K562 (cell line): Measurements from ENCODE around the gene EEF1AKMT1. TPM values are rescaled to one million over a fixed set of nuclear protein-coding genes. Genes with fewer than 3 reads are reported as not detected.
A peak's percentile ranks its signal among the peaks of the same experiment; 100 is the strongest.

Experiments
- ATAC-seq: fragments of 200-7000 bp; cut with Tn5 transposase; 3 replicates; pipeline ENCODE4 v1.9.1; 2020; ENCODE audit warnings: moderate library complexity
- BruUV-seq: library from RNA; stranded (reverse); fragments of 400-500 nt; replicated peaks from 2 replicates; lab custom pipeline; 2021; lab: Mats Ljungman, UMichigan
- CTCF ChIA-PET: fragments of 300-600 bp; formaldehyde crosslinking; extraction: SDS; loops from one replicate; lab custom pipeline; 2021; ENCODE audit warnings: low intra/inter-chr PET ratio; lab: Yijun Ruan, JAX
- POLR2A ChIA-PET: fragments of 300-600, 350-650 bp; sonication (Branson Sonifier 250); formaldehyde crosslinking; extraction: SDS; loops from one replicate; lab custom pipeline; 2021; ENCODE audit warnings: antibody characterized with exemption, inconsistent platforms; lab: Yijun Ruan, JAX
- DNase-seq, 4 experiments: peaks; one replicate each; pipeline versions ENCODE4 v3.0.0 to v3.0.0-alpha.2; 2011 to 2018; ENCODE audit warnings: low spot score in 3 of 4, mixed read lengths in 3 of 4; ENCODE audit errors: extremely low read depth in 1 of 4
- FAIRE-seq: peaks from 2 replicates; lab custom pipeline; 2011; peaks lifted over from hg19 to GRCh38; lab: Jason Lieb, UNC
- H2AFZ ChIP-seq: 2 replicates; pipeline ENCODE4 v1.6.0; 2011; ENCODE audit warnings: low read depth, low read length, control low read depth, inconsistent platforms
- H3K27ac ChIP-seq: fragments of 200-600 bp; 3 replicates; pipeline ENCODE4 v1.8.0; 2011; ENCODE audit warnings: low read depth, mild to moderate bottlenecking, control low read depth, inconsistent platforms, low read length, moderate library complexity, mixed read lengths; ENCODE audit errors: extremely low read depth
- H3K27me3 ChIP-seq, 2 experiments: fragments of 300-600 bp in 1 of 2; 2 replicates in 1 of 2; 3 replicates in 1 of 2; pipeline versions ENCODE4 v1.6.0 to v1.8.0; 2011; ENCODE audit warnings: inconsistent platforms in 2 of 2, low read length in 2 of 2, mild to moderate bottlenecking in 1 of 2, mixed read lengths in 1 of 2, moderate library complexity in 1 of 2; ENCODE audit not compliant: control insufficient read depth in 2 of 2, insufficient read depth in 2 of 2
- H3K36me3 ChIP-seq: fragments of 300-600 bp; 3 replicates; pipeline ENCODE4 v1.8.0; 2011; ENCODE audit warnings: mild to moderate bottlenecking, low read length, inconsistent platforms; ENCODE audit not compliant: control insufficient read depth, insufficient read depth
- H3K4me1 ChIP-seq, 2 experiments: fragments of 200-600 bp in 1 of 2; replicated peaks in 1 of 2; 2 replicates in 1 of 2; 3 replicates in 1 of 2; pipeline versions ENCODE4 v1.5.1 to v1.8.0; 2011; ENCODE audit warnings: inconsistent platforms in 2 of 2, low read length in 2 of 2, mild to moderate bottlenecking in 1 of 2, mixed read lengths in 1 of 2, moderate library complexity in 1 of 2; ENCODE audit not compliant: control insufficient read depth in 2 of 2, insufficient read depth in 2 of 2
- H3K4me2 ChIP-seq: 2 replicates; pipeline ENCODE4 v1.6.1; 2011; ENCODE audit warnings: low read length, control low read depth, inconsistent platforms, mixed read lengths; ENCODE audit not compliant: insufficient read depth
- H3K4me3 ChIP-seq: fragments of 200-600 bp; sonication (generic), shearing (Covaris generic); 2 replicates; pipeline ENCODE4 v1.5.1; 2016; ENCODE audit warnings: control low read depth, inconsistent platforms
- H3K79me2 ChIP-seq: fragments of 200-600 bp; 3 replicates; pipeline ENCODE4 v1.8.0; 2011; ENCODE audit warnings: low read length, inconsistent platforms; ENCODE audit not compliant: control insufficient read depth, insufficient read depth
- H3K9ac ChIP-seq, 2 experiments: 2 replicates each; pipeline versions ENCODE4 v1.6.0 to v1.6.1; 2011; ENCODE audit warnings: low read depth in 2 of 2, low read length in 2 of 2, control low read depth in 1 of 2, inconsistent platforms in 1 of 2, mild to moderate bottlenecking in 1 of 2, mixed read lengths in 1 of 2; ENCODE audit not compliant: insufficient read depth in 1 of 2
- H3K9me1 ChIP-seq: one replicate; pipeline ENCODE4 v1.6.0; 2011; ENCODE audit warnings: inconsistent platforms, mild to moderate bottlenecking, low read length, moderate library complexity; ENCODE audit not compliant: control insufficient read depth, insufficient read depth
- H3K9me3 ChIP-seq: replicated peaks from 2 replicates; pipeline ENCODE4 v1.5.1; 2011; ENCODE audit warnings: low read depth, low read length, inconsistent platforms; ENCODE audit not compliant: control insufficient read depth, insufficient read depth
- H4K20me1 ChIP-seq: replicated peaks from 2 replicates; pipeline ENCODE4 v1.6.1; 2011; ENCODE audit warnings: low read length, inconsistent platforms, mixed read lengths; ENCODE audit not compliant: control insufficient read depth, insufficient read depth
- CSDE1 ChIP-seq, 2 experiments: fragments of 450-650 bp; IDR thresholded peaks; 2 replicates each; pipeline ENCODE4 v1.6.1; 2016; ENCODE audit warnings: mild to moderate bottlenecking in 1 of 2
- DPF2 ChIP-seq: fragments of 450-650 bp; IDR thresholded peaks from 2 replicates; pipeline ENCODE4 v1.6.1; 2016
- FOS ChIP-seq: IDR thresholded peaks from 3 replicates; pipeline ENCODE4 v1.6.1; 2011; ENCODE audit not compliant: insufficient read length; ENCODE audit errors: extremely low read depth
- FOXJ2 ChIP-seq: fragments of 200-800 bp; sonication (Bioruptor generic); IDR thresholded peaks from 2 replicates; pipeline ENCODE4 v1.6.1; 2016; ENCODE audit warnings: missing genetic modification characterization, missing compliant biosample characterization
- MAFG ChIP-seq: fragments of 450-650 bp; conservative IDR thresholded peaks from 2 replicates; pipeline ENCODE4 v1.6.1; 2016; ENCODE audit warnings: missing genetic modification characterization, missing compliant biosample characterization
- NFE2 ChIP-seq: IDR thresholded peaks from 2 replicates; pipeline ENCODE4 v1.6.1; 2014; ENCODE audit warnings: antibody characterized with exemption, low read depth
- RBM14 ChIP-seq: fragments of 200-400 bp; formaldehyde crosslinking; IDR thresholded peaks from 2 replicates; pipeline ENCODE4 v1.6.1; 2018; ENCODE audit warnings: low read depth, mild to moderate bottlenecking, low read length, moderate library complexity, borderline replicate concordance; ENCODE audit not compliant: insufficient read depth
- ZC3H4 ChIP-seq: sonication (generic); formaldehyde crosslinking; IDR thresholded peaks from 2 replicates; pipeline ENCODE4 v1.9.0; 2021; ENCODE audit warnings: missing genetic modification reagents, borderline replicate concordance
- ZNF316 ChIP-seq: fragments of 450-650 bp; IDR thresholded peaks from 2 replicates; pipeline ENCODE4 v1.6.1; 2016
- WGBS: fragments of 100-300 bp; shearing (Covaris generic); methylation state at CpG from one replicate; pipeline ENCODE4 v1.1.6; 2016; ENCODE audit warnings: low coverage, mixed read lengths; ENCODE audit not compliant: insufficient coverage; ENCODE audit errors: missing lambda C conversion rate; 5-methylcytosine and 5-hydroxymethylcytosine counted together
- in situ Hi-C: fragments of 300-500 bp; cut with MboI; formaldehyde crosslinking; loops from 4 replicates; pipeline ENCODE4 v1.15.0; 2018; ENCODE audit warnings: inconsistent platforms, mixed read lengths
- intact Hi-C: fragments of 100-400 bp; cut with micrococcal nuclease; formaldehyde crosslinking; loops from 2 replicates; pipeline ENCODE4 v1.14.2; 2022
- polyA plus RNA-seq, 8 experiments: library from polyadenylated mRNA; depleted of rRNA in 4 of 8; stranded (reverse) in 5 of 8; unstranded in 3 of 8; fragments of >200 nt; fragmentation: Nextera tagmentation in 2 of 8; fragmentation: Illumina TruSeq in 1 of 8; extraction: Ambion mirVana in 2 of 8; extraction: Trizol in 1 of 8; gene quantifications; 2 replicates each; pipeline versions ENCODE4 v1.2.1 to v1.2.3, GENCODE V29; 2011 to 2014; ENCODE audit warnings: inconsistent platforms in 1 of 8, missing spikeins in 1 of 8
- total RNA-seq, 7 experiments: library from RNA; depleted of rRNA in 6 of 7; stranded (reverse); fragments of >200 nt in 6 of 7; fragmentation: Illumina TruSeq in 2 of 7; extraction: Trizol in 2 of 7; gene quantifications; 2 replicates each; pipeline versions ENCODE4 v1.2.1 to v1.2.3, GENCODE V29; 2011 to 2021; ENCODE audit warnings: low replicate concordance in 1 of 7

The EEF1AKMT1 gene
- total and polyA plus RNA-seq, 9 of the 15 experiments (the other 6 are each of a cell fraction or from before 2014, with no cell fraction given), result 5.3 to 36.3 (median 7.9) TPM

DNA sequence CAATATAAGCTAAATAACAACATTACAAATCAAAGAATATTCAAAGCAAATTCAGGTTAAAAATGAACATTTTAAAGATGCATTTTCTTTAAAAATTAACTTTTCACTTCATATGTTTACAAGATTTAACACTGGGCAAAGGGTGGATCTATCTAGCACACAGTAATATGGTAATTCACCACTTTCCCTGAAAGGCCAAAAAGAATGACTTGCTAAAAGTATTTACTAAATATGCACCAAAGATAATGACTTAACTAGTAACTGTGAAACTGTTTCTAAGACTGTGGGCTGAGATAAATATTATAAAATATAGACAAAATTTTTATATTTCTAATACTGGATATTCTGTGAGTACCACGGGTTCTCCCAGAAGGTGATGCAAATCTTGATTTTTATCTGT, 4.5 kb upstream of the EEF1AKMT1 start:
- ChIA-PET CTCF (no interaction called here), POLR2A (no interaction called here)
- Histone ChIP-seq H3K27me3 (no peaks in the 10 kb centered on the region), H4K20me1 (no peaks in the 10 kb centered on the region), H3K9me1 (no peaks in the 10 kb centered on the region), H2AFZ (no peak overlapping the region), H3K79me2 (peaks cover 4% of the 10 kb centered on the region), H3K36me3 (peaks cover 32% of the 10 kb centered on the region; the same call in 1 of the 3 replicates), H3K4me2 (no peak overlapping the region), H3K4me1 (peaks cover 0 to 10% of the 10 kb centered on the region in 2 experiments; a peak in 2 of 5 replicates), H3K9ac (no peak overlapping the region), H3K4me3 (no peak overlapping the region), H3K27ac (no peak overlapping the region), H3K9me3 (no peaks in the 10 kb centered on the region)
- in situ Hi-C loops (no loop called here), intact Hi-C loops (no loop called here)
- ATAC-seq (no peak), DNase-seq (no peak), FAIRE-seq (no peak)
- no TSS peak for BruUV-seq
- WGBS, result 35% methylated on average over 1 of the region's 1 CpG
- 0 out of 2 replicates have a peak, but pooled peaks have one; percentile 4 for TF ChIP-seq NFE2
- no peak for TF ChIP-seq CSDE1 (IDR thresholded peaks at IDR 0.05)
- TF ChIP-seq ZNF316, result peak; percentile 35; the same call in 1 of the 2 replicates
- no peak for TF ChIP-seq DPF2
- TF ChIP-seq MAFG (tag), result 0 out of 2 replicates have a peak, but pooled peaks have one; percentile 42
- no peak for TF ChIP-seq FOS
- TF ChIP-seq ZC3H4, result no peak
- no peak for TF ChIP-seq RBM14
- no peak for TF ChIP-seq FOXJ2 (tag)
